H1 (cell line): Measurements from ENCODE around the gene NR2E1. TPM values are rescaled to one million over a fixed set of nuclear protein-coding genes. Genes with fewer than 3 reads are reported as not detected.
A peak's percentile ranks its signal among the peaks of the same experiment; 100 is the strongest.

Source experiments
- CTCF ChIA-PET: fragments of 300-600 bp; sonication (Branson Sonifier 250); formaldehyde crosslinking; loops from one replicate; lab custom pipeline; 2021; ENCODE audit not compliant: partially characterized antibody; lab: Charles Lee
- POLR2A ChIA-PET: fragments of 300-600 bp; sonication (Branson Sonifier 250); formaldehyde crosslinking; loops from one replicate; lab custom pipeline; 2021; ENCODE audit warnings: inconsistent platforms; ENCODE audit not compliant: partially characterized antibody; lab: Charles Lee
- DNase-seq, 2 experiments: peaks; one replicate each; pipeline versions ENCODE4 v3.0.0 to v3.0.0-alpha.2; 2010 to 2022; ENCODE audit warnings: low spot score in 2 of 2, low read depth in 1 of 2, mixed read lengths in 1 of 2
- FAIRE-seq: peaks from 2 replicates; lab custom pipeline; 2011; peaks lifted over from hg19 to GRCh38; lab: Jason Lieb, UNC
- H2AFZ ChIP-seq: 2 replicates; pipeline ENCODE4 v1.8.1; 2012; ENCODE audit warnings: low read length, inconsistent platforms
- H2AK5ac ChIP-seq: 2 replicates; pipeline ENCODE4 v1.6.1; 2013; ENCODE audit warnings: low read depth, low read length
- H2BK120ac ChIP-seq: replicated peaks from 2 replicates; pipeline ENCODE3; 2013; ENCODE audit warnings: low read depth, low read length, inconsistent platforms
- H2BK12ac ChIP-seq: 2 replicates; pipeline ENCODE4 v1.6.1; 2013; ENCODE audit warnings: low read depth, low read length
- H2BK15ac ChIP-seq: 2 replicates; pipeline ENCODE4 v1.6.1; 2013; ENCODE audit warnings: low read length
- H2BK20ac ChIP-seq: 2 replicates; pipeline ENCODE4 v1.6.1; 2013; ENCODE audit warnings: low read length
- H2BK5ac ChIP-seq: 2 replicates; pipeline ENCODE4 v1.6.1; 2013; ENCODE audit warnings: low read depth, low read length
- H3K14ac ChIP-seq: 2 replicates; pipeline ENCODE4 v1.6.1; 2013; ENCODE audit warnings: inconsistent platforms; ENCODE audit not compliant: insufficient read length
- H3K18ac ChIP-seq: 2 replicates; pipeline ENCODE4 v1.6.1; 2013; ENCODE audit warnings: low read length; ENCODE audit errors: extremely low read depth
- H3K23ac ChIP-seq: 2 replicates; pipeline ENCODE4 v1.6.1; 2013; ENCODE audit warnings: inconsistent platforms; ENCODE audit not compliant: insufficient read length
- H3K23me2 ChIP-seq: 2 replicates; pipeline ENCODE4 v1.6.1; 2013; ENCODE audit warnings: low read depth, low read length
- H3K27ac ChIP-seq: 2 replicates; pipeline ENCODE4 v1.6.1; 2011; ENCODE audit warnings: low read depth, low read length, inconsistent platforms
- H3K27me3 ChIP-seq, 4 experiments: replicated peaks in 1 of 4; 1 replicate in 1 of 4; 2 replicates in 3 of 4; pipeline versions ENCODE4 v1.6.1 to v1.8.1; 2011 to 2013; ENCODE audit warnings: low read length in 3 of 4, mild to moderate bottlenecking in 3 of 4, inconsistent platforms in 2 of 4, mixed read lengths in 2 of 4, moderate library complexity in 1 of 4; ENCODE audit not compliant: control insufficient read depth in 3 of 4, insufficient read depth in 3 of 4; ENCODE audit errors: extremely low read depth in 1 of 4
- H3K36me3 ChIP-seq, 4 experiments: 2 replicates each; pipeline versions ENCODE4 v1.6.1 to v1.8.1; 2011 to 2013; ENCODE audit warnings: mild to moderate bottlenecking in 4 of 4, low read length in 3 of 4, moderate library complexity in 2 of 4, control low read depth in 1 of 4, inconsistent platforms in 1 of 4; ENCODE audit not compliant: insufficient read depth in 4 of 4, control insufficient read depth in 2 of 4
- H3K4ac ChIP-seq: replicated peaks from 2 replicates; pipeline ENCODE3; 2013; ENCODE audit warnings: low read length, low read depth, mixed read lengths, inconsistent platforms; ENCODE audit not compliant: insufficient read length
- H3K4me1 ChIP-seq, 4 experiments: replicated peaks in 1 of 4; 1 replicate in 1 of 4; 2 replicates in 3 of 4; pipeline versions ENCODE4 v1.6.1 to v1.8.1; 2011 to 2013; ENCODE audit warnings: low read length in 3 of 4, inconsistent platforms in 2 of 4, mixed read lengths in 1 of 4; ENCODE audit not compliant: insufficient read depth in 4 of 4, control insufficient read depth in 3 of 4
- H3K4me2 ChIP-seq, 2 experiments: 2 replicates each; pipeline versions ENCODE4 v1.6.1 to v1.8.1; 2011 to 2013; ENCODE audit warnings: low read depth in 2 of 2, low read length in 2 of 2, control low read depth in 1 of 2, inconsistent platforms in 1 of 2, mild to moderate bottlenecking in 1 of 2; ENCODE audit not compliant: insufficient read depth in 1 of 2
- H3K4me3 ChIP-seq, 4 experiments: fragments of 200-600, 300-600 bp in 1 of 4; sonication (generic), shearing (Covaris generic), sonication (Bioruptor Twin) in 1 of 4; 2 replicates each; pipeline versions ENCODE4 v1.5.1 to v1.8.1; 2011 to 2016; ENCODE audit warnings: low read length in 4 of 4, low read depth in 3 of 4, control low read depth in 2 of 4, inconsistent platforms in 2 of 4, mild to moderate bottlenecking in 2 of 4, mixed read lengths in 1 of 4, moderate library complexity in 1 of 4; ENCODE audit not compliant: insufficient read depth in 2 of 4; ENCODE audit errors: extremely low read depth in 1 of 4
- H3K56ac ChIP-seq: replicated peaks from 2 replicates; pipeline ENCODE3; 2013; ENCODE audit warnings: low read depth, mild to moderate bottlenecking, mixed read lengths, low read length, inconsistent platforms; ENCODE audit not compliant: insufficient read length
- H3K79me1 ChIP-seq: 2 replicates; pipeline ENCODE4 v1.6.1; 2013; ENCODE audit warnings: low read depth, low read length, control low read depth
- H3K79me2 ChIP-seq, 2 experiments: 2 replicates each; pipeline versions ENCODE4 v1.6.1 to v1.8.1; 2012 to 2013; ENCODE audit warnings: low read length in 2 of 2, mild to moderate bottlenecking in 2 of 2, inconsistent platforms in 1 of 2; ENCODE audit not compliant: insufficient read depth in 2 of 2, control insufficient read depth in 1 of 2
- H3K9ac ChIP-seq, 4 experiments: replicated peaks in 1 of 4; 1 replicate in 1 of 4; 2 replicates in 3 of 4; pipeline versions ENCODE4 v1.6.1 to v1.8.1; 2011 to 2013; ENCODE audit warnings: low read depth in 3 of 4, low read length in 3 of 4, control low read depth in 2 of 4, mild to moderate bottlenecking in 2 of 4, moderate library complexity in 2 of 4, inconsistent platforms in 1 of 4; ENCODE audit errors: extremely low read depth in 1 of 4
- H3K9me3 ChIP-seq, 2 experiments: 2 replicates each; pipeline versions ENCODE4 v1.6.1 to v1.8.1; 2012 to 2013; ENCODE audit warnings: mild to moderate bottlenecking in 2 of 2, moderate library complexity in 2 of 2, control low read depth in 1 of 2, inconsistent platforms in 1 of 2, low read depth in 1 of 2, low read length in 1 of 2, mixed read lengths in 1 of 2; ENCODE audit not compliant: insufficient read depth in 2 of 2
- H4K20me1 ChIP-seq, 2 experiments: replicated peaks in 1 of 2; 2 replicates each; pipeline versions ENCODE3 to v1.8.1; 2011 to 2013; ENCODE audit warnings: inconsistent platforms in 2 of 2, low read length in 2 of 2, mild to moderate bottlenecking in 1 of 2; ENCODE audit not compliant: insufficient read depth in 2 of 2, control insufficient read depth in 1 of 2
- H4K5ac ChIP-seq: 2 replicates; pipeline ENCODE4 v1.6.1; 2013; ENCODE audit warnings: low read length, low read depth, mixed read lengths, inconsistent platforms; ENCODE audit not compliant: insufficient read length
- H4K8ac ChIP-seq: 2 replicates; pipeline ENCODE4 v1.8.0; 2013; ENCODE audit warnings: mild to moderate bottlenecking, moderate library complexity, low read length, inconsistent platforms; ENCODE audit not compliant: insufficient read depth; ENCODE audit errors: extremely low read depth
- H4K91ac ChIP-seq: replicated peaks from 2 replicates; pipeline ENCODE3; 2013; ENCODE audit warnings: low read length, mixed read lengths, inconsistent platforms; ENCODE audit not compliant: insufficient read length
- ASH2L ChIP-seq: fragments of 200-600, 300-600 bp; sonication (generic); IDR thresholded peaks from one replicate; pipeline ENCODE4 v1.7.1; 2017; ENCODE audit warnings: low read length
- EZH2 ChIP-seq: fragments of 200-600 bp; sonication (generic); IDR thresholded peaks from 2 replicates; pipeline ENCODE4 v1.7.1; 2012; ENCODE audit warnings: low read depth, mild to moderate bottlenecking, moderate library complexity, low read length, inconsistent platforms; ENCODE audit not compliant: severe bottlenecking
- KDM5A ChIP-seq: fragments of 200-600 bp; IDR thresholded peaks from 2 replicates; pipeline ENCODE4 v1.7.1; 2012; ENCODE audit warnings: mild to moderate bottlenecking, low read length, inconsistent platforms, mixed read lengths
- MAX ChIP-seq: IDR thresholded peaks from 2 replicates; pipeline ENCODE4 v1.6.1; 2012; ENCODE audit warnings: inconsistent platforms
- SIN3A ChIP-seq, 2 experiments: IDR thresholded peaks in 1 of 2; conservative IDR thresholded peaks in 1 of 2; 2 replicates each; pipeline ENCODE4 v1.6.1; 2011 to 2012; ENCODE audit warnings: low read length in 2 of 2, improper control_type of control experiment in 1 of 2, low read depth in 1 of 2, mild to moderate bottlenecking in 1 of 2
- SIX5 ChIP-seq: IDR thresholded peaks from 2 replicates; pipeline ENCODE4 v1.6.1; 2011; ENCODE audit warnings: mild to moderate bottlenecking, low read depth, low read length
- USF2 ChIP-seq: IDR thresholded peaks from 2 replicates; pipeline ENCODE4 v1.6.1; 2011; ENCODE audit warnings: low read length, improper control_type of control experiment
- WGBS, 2 experiments: shearing (Covaris generic) in 1 of 2; methylation state at CpG; one replicate each; pipeline versions ENCODE4 v1.1.6 to v1.1.7; 2013 to 2015; ENCODE audit warnings: low lambda C conversion rate in 2 of 2, mixed read lengths in 2 of 2, inconsistent platforms in 1 of 2, low coverage in 1 of 2, missing lambda C conversion rate in 1 of 2; ENCODE audit not compliant: insufficient replicate concordance in 2 of 2, insufficient coverage in 1 of 2, insufficient read length in 1 of 2; ENCODE audit errors: extremely low coverage in 1 of 2, missing lambda C conversion rate in 1 of 2; 5-methylcytosine and 5-hydroxymethylcytosine counted together
- polyA plus RNA-seq, 7 experiments: library from polyadenylated mRNA; depleted of rRNA in 3 of 7; stranded (reverse) in 5 of 7; unstranded in 2 of 7; fragments of >200 nt in 5 of 7; fragments of 200-250 nt in 2 of 7; gene quantifications; 1 replicate in 5 of 7; 2 replicates in 1 of 7; 4 replicates in 1 of 7; pipeline versions ENCODE4 v1.2.1 to v1.2.3, GENCODE V29; 2011 to 2013; ENCODE audit warnings: missing spikeins in 2 of 7, mixed read lengths in 2 of 7
- total RNA-seq: library from RNA; stranded (reverse); fragmentation: NEBNext Ultra II Directional; extraction: Animal tissue kit (Norgen Biotek cat#: 25700); gene quantifications from 2 replicates; pipeline ENCODE4 v1.2.1, GENCODE V29; 2021
- TF ChIP-seq, protein P1 (sequence below): IDR thresholded peaks from 2 replicates; pipeline ENCODE4 v1.6.1; 2012; ENCODE audit warnings: low read length, inconsistent platforms

The NR2E1 gene
- total and polyA plus RNA-seq, 2 of the 8 experiments (the other 6 are each of a cell fraction or from before 2014, with no cell fraction given): not detected

DNA sequence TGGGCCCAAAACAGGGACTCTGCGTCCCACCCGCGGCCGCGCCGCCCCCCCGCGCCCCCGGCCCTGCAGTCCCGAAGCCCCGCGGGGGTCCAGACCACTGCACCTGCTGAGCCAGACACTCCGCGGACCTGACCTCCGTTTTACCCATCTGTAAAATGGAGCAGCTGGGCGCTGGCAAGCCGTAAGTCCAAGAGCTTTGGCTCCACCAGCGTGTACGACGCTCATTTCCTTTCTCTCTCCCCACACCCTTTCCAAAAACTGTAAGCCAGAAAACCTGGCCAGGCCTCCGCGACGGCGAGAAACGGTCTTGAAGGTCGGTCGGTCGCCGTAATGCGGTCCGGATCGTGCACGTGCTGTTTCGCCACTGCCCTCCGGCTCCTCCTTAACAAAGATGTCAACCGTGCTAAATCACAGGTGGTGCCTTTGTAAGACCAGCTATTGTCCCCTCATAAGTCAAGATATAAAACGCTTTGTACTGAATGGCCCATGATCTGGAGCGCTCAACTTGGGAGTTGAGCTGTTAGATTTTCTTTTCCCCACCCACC is 7.8 kb upstream of the NR2E1 start:
- Histone ChIP-seq H2BK15ac (no peak overlapping the region), H3K14ac (no peak overlapping the region), H2BK120ac (no peak overlapping the region), H2BK12ac (no peak overlapping the region), H4K91ac (no peak overlapping the region), H3K23me2 (no peaks in the 10 kb centered on the region; the same call in 1 of the 2 replicates), H3K18ac (no peak overlapping the region; the same call in 1 of the 2 replicates), H3K4me3 (peak overlapping the region in 1 of 4 experiments; percentile 50; a peak in 4 of 8 replicates), H3K4ac (no peak overlapping the region), H3K27ac (no peak overlapping the region), H2BK5ac (no peak overlapping the region), H3K79me1 (no peaks in the 10 kb centered on the region), H3K27me3 (peaks cover 76 to 96% (median 87%) of the 10 kb centered on the region in 4 experiments), H3K9me3 (no peaks in the 10 kb centered on the region), H3K4me2 (peak overlapping the region; percentile 28 to 60; a peak in 3 of 4 replicates), H2AFZ (no peak overlapping the region), H2BK20ac (no peak overlapping the region), H4K8ac (no peak overlapping the region; the same call in 1 of the 2 replicates), H4K5ac (no peak overlapping the region), H2AK5ac (no peak overlapping the region), H3K4me1 (peaks cover 6 to 14% (median 10%) of the 10 kb centered on the region in 4 experiments; a peak in 6 of 7 replicates), H3K56ac (no peak overlapping the region), H3K23ac (no peak overlapping the region), H3K9ac (no peak overlapping the region), H3K36me3 (no peaks in the 10 kb centered on the region), H4K20me1 (peaks cover 7 to 17% of the 10 kb centered on the region in 2 experiments), H3K79me2 (no peaks in the 10 kb centered on the region)
- DNase-seq: peak in 1 of 2 experiments; percentile 62
- 4% methylated on average over 29 of the region's 38 CpGs; no CpG with 5 or more reads in 1 of the 2 experiments for WGBS, 2 experiments
- CTCF ChIA-PET: interaction anchor here (1.1 to 7.8 kb wide), 7 partner anchors 13 to 365 kb away, joined by 3 to 51 read pairs (median 6); no protein-coding TSS in a partner anchor
- no peak for FAIRE-seq
- POLR2A ChIA-PET: interaction anchor here (0.6 to 3.5 kb wide), 3 partner anchors 11 to 160 kb away, joined by 3 to 19 read pairs (median 3); no protein-coding TSS in a partner anchor
- TF ChIP-seq ASH2L (peak; percentile 3), MAX (peak; percentile 92), EZH2 (peak; percentile 74), USF2 (no peak), SIX5 (no peak), KDM5A (no peak), SIN3A (conservative IDR thresholded peaks at IDR 0.05 in 1 of 2, IDR thresholded peaks at IDR 0.05 in 1 of 2; ENCODE audit: low read depth in 1 of 2, low read length in 2 of 2) (no peak)
- TF ChIP-seq, protein P1, sequence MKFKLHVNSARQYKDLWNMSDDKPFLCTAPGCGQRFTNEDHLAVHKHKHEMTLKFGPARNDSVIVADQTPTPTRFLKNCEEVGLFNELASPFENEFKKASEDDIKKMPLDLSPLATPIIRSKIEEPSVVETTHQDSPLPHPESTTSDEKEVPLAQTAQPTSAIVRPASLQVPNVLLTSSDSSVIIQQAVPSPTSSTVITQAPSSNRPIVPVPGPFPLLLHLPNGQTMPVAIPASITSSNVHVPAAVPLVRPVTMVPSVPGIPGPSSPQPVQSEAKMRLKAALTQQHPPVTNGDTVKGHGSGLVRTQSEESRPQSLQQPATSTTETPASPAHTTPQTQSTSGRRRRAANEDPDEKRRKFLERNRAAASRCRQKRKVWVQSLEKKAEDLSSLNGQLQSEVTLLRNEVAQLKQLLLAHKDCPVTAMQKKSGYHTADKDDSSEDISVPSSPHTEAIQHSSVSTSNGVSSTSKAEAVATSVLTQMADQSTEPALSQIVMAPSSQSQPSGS: 0 out of 2 replicates have a peak, but pooled peaks have one; percentile 23
